ENCODE results near the gene KYNU.

DNA sequence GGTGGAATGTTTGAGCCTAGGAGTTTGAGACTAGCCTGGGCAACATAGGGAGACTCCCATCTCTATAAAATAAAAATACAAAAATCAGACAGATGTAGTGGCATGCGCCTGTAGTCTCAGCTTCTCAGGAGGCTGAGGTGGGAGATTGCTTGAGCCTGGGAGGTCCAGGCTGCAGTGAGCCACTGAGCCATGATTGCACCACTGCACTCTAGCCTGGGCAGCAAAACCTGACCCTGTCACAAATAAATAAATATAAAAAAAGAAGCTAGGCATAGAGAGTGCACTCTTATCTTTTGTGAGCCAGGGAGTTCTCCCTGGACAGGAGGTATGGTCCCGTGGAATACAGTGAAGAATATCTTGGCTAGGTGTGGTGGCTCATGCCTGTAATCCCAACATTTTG lies 11.0 kb upstream of the KYNU start:
- no peak for TF ChIP-seq POLR2A (IDR thresholded peaks at IDR 0.05)
- no peak for TF ChIP-seq CTCF (IDR thresholded peaks at IDR 0.05)
- TF ChIP-seq POLR2AphosphoS5 (IDR thresholded peaks at IDR 0.05): no peak
- no peak for TF ChIP-seq EP300 (IDR thresholded peaks at IDR 0.05)
